ENCODE measurements around the gene SNX33. TPM values are rescaled to one million over a fixed set of nuclear protein-coding genes. Genes with fewer than 3 reads are reported as not detected.

SNX33 gene
- total and polyA plus RNA-seq, 2 donors from 2014 or later: 14.2 to 20.2 TPM

GRCh38 chr15:75654201-75654907, 6.6 kb downstream of the SNX33 start:
- TF ChIP-seq CTCF (IDR thresholded peaks at IDR 0.05; ENCODE audit: borderline replicate concordance, extremely low read depth, insufficient read depth): no peak
- intact Hi-C loops (cut with DNase I): no loop called here
- H3K36me3 ChIP-seq (ENCODE audit: control insufficient read depth in 2 of 3, insufficient read depth in 3 of 3, low read length in 3 of 3): peaks cover 0 to 8% (median 2%) of the 10 kb centered on the region in 3 donors
- no peak overlapping the region for H3K27ac ChIP-seq (ENCODE audit: low read depth in 2 of 2, low read length in 2 of 2)
- no peaks in the 10 kb centered on the region for H3K9me3 ChIP-seq (ENCODE audit: control insufficient read depth in 2 of 3, insufficient read depth in 1 of 3, low read length in 3 of 3)
- H3K4me1 ChIP-seq (ENCODE audit: control insufficient read depth in 2 of 3, insufficient read depth in 2 of 3, low read depth in 1 of 3, low read length in 3 of 3): peaks cover 0 to 37% (median 31%) of the 10 kb centered on the region in 3 donors
- H3K9ac ChIP-seq (ENCODE audit: low read length in 3 of 3): peak overlapping the region in 1 of 3 donors; percentile 19
- no peak for DNase-seq
- H3K4me3 ChIP-seq (ENCODE audit: low read length in 3 of 3): no peak overlapping the region
- H3K27me3 ChIP-seq (ENCODE audit: control insufficient read depth, insufficient read depth, low read length): no peaks in the 10 kb centered on the region
- no peak for FAIRE-seq

- no peak for TF ChIP-seq CTCF (IDR thresholded peaks at IDR 0.05; ENCODE audit: borderline replicate concordance, extremely low read depth, insufficient read depth)
- no peak for DNase-seq
- H3K4me1 ChIP-seq (ENCODE audit: control insufficient read depth in 2 of 3, insufficient read depth in 2 of 3, low read depth in 1 of 3, low read length in 3 of 3): peaks cover 0 to 27% (median 18%) of the 10 kb centered on the region in 3 donors
- peaks cover 2 to 3% (median 2%) of the 10 kb centered on the region in 3 donors for H3K36me3 ChIP-seq (ENCODE audit: control insufficient read depth in 2 of 3, insufficient read depth in 3 of 3, low read length in 3 of 3)
- H3K9ac ChIP-seq (ENCODE audit: low read length in 3 of 3): no peak overlapping the region
- FAIRE-seq: no peak
- H3K9me3 ChIP-seq (ENCODE audit: control insufficient read depth in 2 of 3, insufficient read depth in 1 of 3, low read length in 3 of 3): no peaks in the 10 kb centered on the region
- intact Hi-C loops (cut with DNase I): no loop called here
- no peak overlapping the region for H3K4me3 ChIP-seq (ENCODE audit: low read length in 3 of 3)
- no peak overlapping the region for H3K27ac ChIP-seq (ENCODE audit: low read depth in 2 of 2, low read length in 2 of 2)
- H3K27me3 ChIP-seq (ENCODE audit: control insufficient read depth, insufficient read depth, low read length): no peaks in the 10 kb centered on the region
These were observed 8.2 kb downstream of the SNX33 start for GRCh38 chr15:75655931-75656330.

GRCh38 chr15:75656331-75656730, 8.6 kb downstream of the SNX33 start:
- DNase-seq (no peak), FAIRE-seq (no peak)
- Histone ChIP-seq H3K27ac (ENCODE audit: low read depth in 2 of 2, low read length in 2 of 2) (no peak overlapping the region), H3K4me1 (ENCODE audit: control insufficient read depth in 2 of 3, insufficient read depth in 2 of 3, low read depth in 1 of 3, low read length in 3 of 3) (peaks cover 0 to 24% (median 14%) of the 10 kb centered on the region in 3 donors), H3K27me3 (ENCODE audit: control insufficient read depth, insufficient read depth, low read length) (no peaks in the 10 kb centered on the region), H3K9ac (ENCODE audit: low read length in 3 of 3) (no peak overlapping the region), H3K9me3 (ENCODE audit: control insufficient read depth in 2 of 3, insufficient read depth in 1 of 3, low read length in 3 of 3) (no peaks in the 10 kb centered on the region), H3K4me3 (ENCODE audit: low read length in 3 of 3) (no peak overlapping the region), H3K36me3 (ENCODE audit: control insufficient read depth in 2 of 3, insufficient read depth in 3 of 3, low read length in 3 of 3) (peaks cover 2 to 3% (median 2%) of the 10 kb centered on the region in 3 donors)
- TF ChIP-seq CTCF (IDR thresholded peaks at IDR 0.05; ENCODE audit: borderline replicate concordance, extremely low read depth, insufficient read depth): no peak
- intact Hi-C loops (cut with DNase I): no loop called here
